SK-N-SH (cell line): Measurements from ENCODE around the gene EIPR1. TPM values are rescaled to one million over a fixed set of nuclear protein-coding genes. Genes with fewer than 3 reads are reported as not detected.

Source experiments
- CTCF ChIA-PET: fragments of 300-600, 350-600 bp; formaldehyde crosslinking; extraction: SDS; loops from one replicate; lab custom pipeline; 2021; lab: Yijun Ruan, JAX
- POLR2A ChIA-PET: fragments of 350-600 bp; sonication (Branson Sonifier 250); formaldehyde crosslinking; extraction: SDS; loops from one replicate; lab custom pipeline; 2020; ENCODE audit warnings: antibody characterized with exemption, inconsistent platforms; lab: Yijun Ruan, JAX
- DNase-seq: peaks from one replicate; pipeline ENCODE4 v3.0.0; 2012
- H2AFZ ChIP-seq: fragments of 200-600 bp; sonication (generic); 2 replicates; pipeline ENCODE4 v1.8.1; 2016; ENCODE audit warnings: antibody characterized with exemption, mild to moderate bottlenecking, low read depth
- H3F3A ChIP-seq: fragments of 200-600 bp; sonication (generic); replicated peaks from 2 replicates; pipeline ENCODE3; 2016; ENCODE audit warnings: antibody characterized with exemption, mild to moderate bottlenecking; ENCODE audit not compliant: insufficient read depth
- H3K27ac ChIP-seq, 2 experiments: fragments of 200-500 bp in 1 of 2; fragments of 200-600 bp in 1 of 2; sonication (Bioruptor generic) in 1 of 2; sonication (generic), shearing (Covaris generic) in 1 of 2; 2 replicates each; pipeline versions ENCODE4 v1.5.1 to v1.6.1; 2014 to 2016; ENCODE audit warnings: low read depth in 2 of 2, inconsistent platforms in 1 of 2, low read length in 1 of 2, mild to moderate bottlenecking in 1 of 2, mixed read lengths in 1 of 2
- H3K27me3 ChIP-seq: fragments of 200-600 bp; sonication (generic), shearing (Covaris generic); 2 replicates; pipeline ENCODE4 v1.6.1; 2016; ENCODE audit warnings: mixed run types; ENCODE audit not compliant: insufficient read depth
- H3K36me3 ChIP-seq, 2 experiments: fragments of 200-500 bp in 1 of 2; fragments of 200-600 bp in 1 of 2; sonication (Bioruptor generic) in 1 of 2; sonication (generic) in 1 of 2; replicated peaks in 1 of 2; 2 replicates each; pipeline versions ENCODE3 to v1.5.1; 2014 to 2016; ENCODE audit warnings: low read length in 1 of 2, mild to moderate bottlenecking in 1 of 2; ENCODE audit not compliant: insufficient read depth in 2 of 2, control insufficient read depth in 1 of 2
- H3K4me1 ChIP-seq, 2 experiments: fragments of 200-500 bp in 1 of 2; fragments of 200-600 bp in 1 of 2; sonication (Bioruptor generic) in 1 of 2; sonication (generic), shearing (Covaris generic) in 1 of 2; 2 replicates each; pipeline versions ENCODE4 v1.5.1 to v1.6.1; 2014 to 2016; ENCODE audit warnings: low read depth in 1 of 2, low read length in 1 of 2, mixed run types in 1 of 2; ENCODE audit not compliant: insufficient read depth in 2 of 2, control insufficient read depth in 1 of 2
- H3K4me2 ChIP-seq: fragments of 200-600 bp; sonication (generic), shearing (Covaris generic); 2 replicates; pipeline ENCODE4 v1.6.1; 2017; ENCODE audit warnings: mixed run types
- H3K4me3 ChIP-seq, 2 experiments: fragments of 200-500 bp in 1 of 2; fragments of 200-600 bp in 1 of 2; sonication (Bioruptor generic) in 1 of 2; sonication (generic), shearing (Covaris generic) in 1 of 2; 2 replicates each; pipeline versions ENCODE4 v1.5.1 to v1.8.1; 2014 to 2016; ENCODE audit warnings: low read depth in 2 of 2, inconsistent platforms in 1 of 2, low read length in 1 of 2, mild to moderate bottlenecking in 1 of 2, mixed read lengths in 1 of 2, moderate library complexity in 1 of 2
- H3K79me2 ChIP-seq: fragments of 200-600 bp; sonication (generic); 2 replicates; pipeline ENCODE4 v1.8.1; 2017; ENCODE audit warnings: mild to moderate bottlenecking; ENCODE audit not compliant: insufficient read depth
- H3K9ac ChIP-seq: fragments of 200-600 bp; sonication (generic); 2 replicates; pipeline ENCODE4 v1.6.1; 2017; ENCODE audit warnings: mixed run types
- H3K9me2 ChIP-seq: fragments of 200-600 bp; sonication (generic); 2 replicates; pipeline ENCODE4 v1.6.1; 2017; ENCODE audit warnings: mixed run types
- H3K9me3 ChIP-seq: fragments of 200-600 bp; sonication (generic); 2 replicates; pipeline ENCODE4 v1.6.1; 2017; ENCODE audit warnings: mixed run types, mild to moderate bottlenecking, moderate library complexity
- H4K20me1 ChIP-seq: fragments of 200-600 bp; sonication (generic); 2 replicates; pipeline ENCODE4 v1.6.1; 2017; ENCODE audit warnings: mild to moderate bottlenecking, mixed run types; ENCODE audit not compliant: insufficient read depth
- CTCF ChIP-seq: fragments of 200-600 bp; sonication (generic); IDR thresholded peaks from 2 replicates; pipeline ENCODE4 v1.6.1; 2017; ENCODE audit warnings: antibody characterized with exemption, mild to moderate bottlenecking, moderate library complexity
- ELF1 ChIP-seq: IDR thresholded peaks from 2 replicates; pipeline ENCODE4 v1.4.0; 2012
- FOSL2 ChIP-seq: IDR thresholded peaks from 2 replicates; pipeline ENCODE4 v1.4.0; 2012; ENCODE audit warnings: low read depth, mild to moderate bottlenecking, moderate library complexity, borderline replicate concordance
- GABPA ChIP-seq: IDR thresholded peaks from 2 replicates; pipeline ENCODE4 v1.4.0; 2012; ENCODE audit warnings: low read depth, mild to moderate bottlenecking
- MAX ChIP-seq: IDR thresholded peaks from 2 replicates; pipeline ENCODE4 v1.4.0; 2012; ENCODE audit warnings: low read depth
- NFIC ChIP-seq: IDR thresholded peaks from 2 replicates; pipeline ENCODE4 v1.4.0; 2012; ENCODE audit warnings: borderline replicate concordance
- REST ChIP-seq: IDR thresholded peaks from 2 replicates; pipeline ENCODE4 v1.6.1; 2012; ENCODE audit warnings: mild to moderate bottlenecking, low read depth, low read length, moderate library complexity
- RFX5 ChIP-seq: IDR thresholded peaks from 2 replicates; pipeline ENCODE4 v1.6.1; 2012; ENCODE audit warnings: mild to moderate bottlenecking, improper control_type of control experiment, low read length
- RXRA ChIP-seq: IDR thresholded peaks from 2 replicates; pipeline ENCODE4 v1.4.0; 2012; ENCODE audit warnings: low read depth, mild to moderate bottlenecking, borderline replicate concordance
- SMC3 ChIP-seq: IDR thresholded peaks from 2 replicates; pipeline ENCODE4 v1.6.1; 2012; ENCODE audit warnings: low read depth, low read length, improper control_type of control experiment
- TCF12 ChIP-seq: IDR thresholded peaks from 2 replicates; pipeline ENCODE4 v1.4.0; 2012
- YY1 ChIP-seq: IDR thresholded peaks from 2 replicates; pipeline ENCODE4 v1.4.0; 2012; ENCODE audit warnings: low read depth, mild to moderate bottlenecking
- WGBS: methylation state at CpG from one replicate; pipeline ENCODE4 v1.1.6; 2017; ENCODE audit warnings: low lambda C conversion rate; 5-methylcytosine and 5-hydroxymethylcytosine counted together
- polyA plus RNA-seq, 3 experiments: library from polyadenylated mRNA; depleted of rRNA; stranded (reverse); fragments of >200 nt; gene quantifications; 2 replicates each; pipeline ENCODE4 v1.2.3, GENCODE V29; 2012

The EIPR1 gene
- polyA plus RNA-seq, 1 of the 3 experiments (the other 2 are of a cell fraction) = 85.9 TPM

GRCh38 chr2:3214806-3215404 is 162.7 kb downstream of the EIPR1 start:
- Histone ChIP-seq H3K36me3 (peaks cover 4 to 19% of the 10 kb centered on the region in 2 experiments), H3K9me2 (no peaks in the 10 kb centered on the region), H2AFZ (no peak overlapping the region), H3K4me2 (no peak overlapping the region), H3K27me3 (no peaks in the 10 kb centered on the region), H3K4me3 (no peak overlapping the region), H3K9ac (no peak overlapping the region), H3K79me2 (peaks cover 17% of the 10 kb centered on the region), H3K27ac (no peak overlapping the region), H3F3A (peaks cover 3% of the 10 kb centered on the region), H3K9me3 (no peaks in the 10 kb centered on the region), H4K20me1 (peaks cover 5% of the 10 kb centered on the region; the same call in 1 of the 2 replicates), H3K4me1 (no peaks in the 10 kb centered on the region)
- no peak for TF ChIP-seq GABPA
- no peak for TF ChIP-seq CTCF
- no peak for TF ChIP-seq ELF1
- TF ChIP-seq YY1 = no peak
- no peak for TF ChIP-seq REST
- TF ChIP-seq MAX = no peak
- TF ChIP-seq SMC3 = no peak
- DNase-seq = no peak
- CTCF ChIA-PET = interaction anchor here (1.2 kb wide), 1 partner anchor 7 kb away, joined by 4 read pairs; no protein-coding TSS in a partner anchor
- POLR2A ChIA-PET = interaction anchor here (1.0 kb wide), 1 partner anchor 7 kb away, joined by 3 read pairs; no protein-coding TSS in a partner anchor
- WGBS = 81% methylated on average over 10 of the region's 10 CpGs

GRCh38 chr2:3214065-3214464 is 163.6 kb downstream of the EIPR1 start:
- no peaks in the 10 kb centered on the region for H3K4me1 ChIP-seq
- ChIA-PET POLR2A (no interaction called here), CTCF (no interaction called here)
- no peak overlapping the region; a peak in 1 of 4 replicates for H3K27ac ChIP-seq
- H3K36me3 ChIP-seq = peaks cover 4 to 19% of the 10 kb centered on the region in 2 experiments
- no peak overlapping the region for H3K4me2 ChIP-seq
- WGBS = 95% methylated on average over 7 of the region's 7 CpGs
- no peak for DNase-seq
- no peak overlapping the region for H3K9ac ChIP-seq
- peaks cover 12% of the 10 kb centered on the region; the same call in 1 of the 2 replicates for H3K79me2 ChIP-seq
- H2AFZ ChIP-seq = no peak overlapping the region
- H3K4me3 ChIP-seq = no peak overlapping the region
- peaks cover 5% of the 10 kb centered on the region; the same call in 1 of the 2 replicates for H4K20me1 ChIP-seq
- no peaks in the 10 kb centered on the region for H3K9me3 ChIP-seq
- no peaks in the 10 kb centered on the region for H3K27me3 ChIP-seq
- no peaks in the 10 kb centered on the region for H3K9me2 ChIP-seq
- no peaks in the 10 kb centered on the region for H3F3A ChIP-seq
- TF ChIP-seq TCF12 = no peak
- TF ChIP-seq RFX5 = no peak
- no peak for TF ChIP-seq NFIC
- TF ChIP-seq SMC3 = no peak
- TF ChIP-seq RXRA = no peak
- no peak for TF ChIP-seq FOSL2
- TF ChIP-seq, all 33 proteins: peak for 0
